ENCODE measurements around the gene KNDC1.

DNA sequence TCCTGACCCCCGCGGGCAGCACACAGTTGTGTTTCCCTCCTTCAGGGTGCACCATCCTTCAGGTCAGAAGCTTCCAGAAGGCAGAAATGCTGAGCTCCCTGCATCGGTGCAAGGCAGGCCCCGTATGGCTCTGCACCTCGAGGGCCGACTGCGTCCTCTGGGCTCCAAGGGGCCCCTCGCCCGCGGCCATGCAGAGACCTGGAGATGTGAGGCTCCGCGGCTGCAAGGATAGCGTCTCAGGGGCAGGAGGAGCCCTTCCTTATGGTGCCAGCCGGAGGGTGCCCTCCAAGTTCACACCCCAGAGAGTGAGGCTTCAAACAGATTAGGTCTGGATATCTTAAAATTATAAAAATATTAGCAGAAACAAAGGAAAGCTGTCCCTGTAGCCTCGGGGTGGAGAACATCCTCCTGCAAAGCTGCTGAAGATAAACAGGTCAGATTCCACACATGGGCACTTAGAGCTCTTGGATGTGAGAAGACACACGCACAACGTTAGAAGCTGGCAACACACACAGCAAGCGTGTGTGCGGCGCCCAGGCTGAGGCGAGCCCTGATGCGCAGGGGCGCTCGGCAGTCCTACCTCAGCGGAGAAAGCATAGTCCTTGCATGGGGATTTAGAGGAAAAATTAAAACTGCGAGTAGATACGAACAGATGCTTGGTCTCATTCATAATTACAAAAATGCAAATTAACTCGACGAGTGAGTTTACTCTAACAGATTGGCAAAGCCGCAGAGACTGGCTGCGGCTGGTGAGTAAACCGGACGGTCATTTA is 20.4 kb downstream of the KNDC1 start:
- TF ChIP-seq POLR2AphosphoS5 (IDR thresholded peaks at IDR 0.05; ENCODE audit: low read depth, low read length) (no peak), TAF1 (IDR thresholded peaks at IDR 0.05; ENCODE audit: borderline replicate concordance, insufficient read depth, low read length) (no peak), SIN3A (IDR thresholded peaks at IDR 0.05; ENCODE audit: borderline replicate concordance, insufficient read depth, low read length) (no peak), FOXP2 (optimal IDR thresholded peaks at IDR 0.05; ENCODE audit: borderline replicate concordance, extremely low read depth, extremely low read length, insufficient read depth) (no peak)
- TF ChIP-seq, protein P1, sequence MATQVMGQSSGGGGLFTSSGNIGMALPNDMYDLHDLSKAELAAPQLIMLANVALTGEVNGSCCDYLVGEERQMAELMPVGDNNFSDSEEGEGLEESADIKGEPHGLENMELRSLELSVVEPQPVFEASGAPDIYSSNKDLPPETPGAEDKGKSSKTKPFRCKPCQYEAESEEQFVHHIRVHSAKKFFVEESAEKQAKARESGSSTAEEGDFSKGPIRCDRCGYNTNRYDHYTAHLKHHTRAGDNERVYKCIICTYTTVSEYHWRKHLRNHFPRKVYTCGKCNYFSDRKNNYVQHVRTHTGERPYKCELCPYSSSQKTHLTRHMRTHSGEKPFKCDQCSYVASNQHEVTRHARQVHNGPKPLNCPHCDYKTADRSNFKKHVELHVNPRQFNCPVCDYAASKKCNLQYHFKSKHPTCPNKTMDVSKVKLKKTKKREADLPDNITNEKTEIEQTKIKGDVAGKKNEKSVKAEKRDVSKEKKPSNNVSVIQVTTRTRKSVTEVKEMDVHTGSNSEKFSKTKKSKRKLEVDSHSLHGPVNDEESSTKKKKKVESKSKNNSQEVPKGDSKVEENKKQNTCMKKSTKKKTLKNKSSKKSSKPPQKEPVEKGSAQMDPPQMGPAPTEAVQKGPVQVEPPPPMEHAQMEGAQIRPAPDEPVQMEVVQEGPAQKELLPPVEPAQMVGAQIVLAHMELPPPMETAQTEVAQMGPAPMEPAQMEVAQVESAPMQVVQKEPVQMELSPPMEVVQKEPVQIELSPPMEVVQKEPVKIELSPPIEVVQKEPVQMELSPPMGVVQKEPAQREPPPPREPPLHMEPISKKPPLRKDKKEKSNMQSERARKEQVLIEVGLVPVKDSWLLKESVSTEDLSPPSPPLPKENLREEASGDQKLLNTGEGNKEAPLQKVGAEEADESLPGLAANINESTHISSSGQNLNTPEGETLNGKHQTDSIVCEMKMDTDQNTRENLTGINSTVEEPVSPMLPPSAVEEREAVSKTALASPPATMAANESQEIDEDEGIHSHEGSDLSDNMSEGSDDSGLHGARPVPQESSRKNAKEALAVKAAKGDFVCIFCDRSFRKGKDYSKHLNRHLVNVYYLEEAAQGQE (IDR thresholded peaks at IDR 0.05; ENCODE audit: insufficient read depth in 1 of 2, low read depth in 2 of 2, low read length in 2 of 2) = no peak
